Left colon (tissue), 2 donors: ENCODE results near the gene EML2. TPM values are rescaled to one million over a fixed set of nuclear protein-coding genes. Genes with fewer than 3 reads are reported as not detected.

Source experiments
- ATAC-seq: fragments of 200-7000 bp; cut with Tn5 transposase; one replicate; pipeline ENCODE4 v1.9.1; 2020; ENCODE audit warnings: mild to moderate bottlenecking, moderate library complexity
- DNase-seq, 2 donors: peaks; one replicate each; pipeline ENCODE4 v3.0.0-alpha.2; 2020
- intact Hi-C, 2 donors: fragments of 100-400 bp; cut with DNase I in 1 of 2; cut with micrococcal nuclease in 1 of 2; formaldehyde crosslinking; loops; one replicate each; pipeline versions ENCODE4 v1.11.2 to v1.14.0; 2022; cut with DNase I, micrococcal nuclease
- total RNA-seq, 2 donors: library from RNA; stranded (reverse); fragmentation: NEBNext Ultra II Directional; extraction: Animal tissue kit (Norgen Biotek cat#: 25700); gene quantifications; one replicate each; pipeline ENCODE4 v1.2.1, GENCODE V29; 2021
- donor health status: DM: no; HTN: no; CAD: no.
- donor health status: DM: yes; HTN: yes; CAD: no.

The EML2 gene
- total RNA-seq, 2 donors from 2014 or later, result 105 TPM

- DNase-seq (no peak), ATAC-seq (no peak)
- intact Hi-C loops, result no loop called here
Measured at GRCh38 chr19:45659096-45659729, 20.0 kb upstream of the EML2 start.

GRCh38 chr19:45657520-45658167 lies 18.4 kb upstream of the EML2 start:
- ATAC-seq, result no peak
- DNase-seq, result no peak
- intact Hi-C loops, result no loop called here

GRCh38 chr19:45655073-45655472 lies 15.9 kb upstream of the EML2 start:
- intact Hi-C loops, result no loop called here
- ATAC-seq, result no peak
- DNase-seq, result no peak

- intact Hi-C loops, result no loop called here
- no peak for ATAC-seq
- DNase-seq, result no peak
Measured at GRCh38 chr19:45653634-45654033, 14.4 kb upstream of the EML2 start.

GRCh38 chr19:45650722-45651121 lies 11.5 kb upstream of the EML2 start:
- intact Hi-C loops, result no loop called here
- ATAC-seq (no peak), DNase-seq (no peak)

- intact Hi-C loops, result loop anchor here in 1 of 2 donors (10.0 kb wide), 1 partner anchor 52 kb away; no protein-coding TSS in a partner anchor
- no peak for DNase-seq
- ATAC-seq, result no peak
Measured at GRCh38 chr19:45646345-45646698, 7.1 kb upstream of the EML2 start.

- DNase-seq, result peak; percentile 68 to 69
- intact Hi-C loops, result loop anchor here in 1 of 2 donors (10.0 kb wide), 1 partner anchor 51 kb away; no protein-coding TSS in a partner anchor
- no peak for ATAC-seq
Measured at GRCh38 chr19:45645631-45646344, 6.6 kb upstream of the EML2 start.

GRCh38 chr19:45645068-45645630 lies 6.0 kb upstream of the EML2 start:
- intact Hi-C loops, result loop anchor here in 1 of 2 donors (10.0 kb wide), 1 partner anchor 50 kb away; no protein-coding TSS in a partner anchor
- ATAC-seq (no peak), DNase-seq (no peak)

GRCh38 chr19:45643927-45644771 lies 5.0 kb upstream of the EML2 start:
- intact Hi-C loops, result loop anchor here (5.0 to 10.0 kb wide), 2 partner anchors 37 to 49 kb away; no protein-coding TSS in a partner anchor
- ATAC-seq (no peak), DNase-seq (no peak)

GRCh38 chr19:45643024-45643926 lies 4.1 kb upstream of the EML2 start:
- intact Hi-C loops, result loop anchor here (5.0 to 10.0 kb wide), 2 partner anchors 36 to 48 kb away; no protein-coding TSS in a partner anchor
- peak; percentile 75 to 92 for DNase-seq
- peak; percentile 39 for ATAC-seq

- ATAC-seq (peak; percentile 66), DNase-seq (peak; percentile 95)
- intact Hi-C loops, result loop anchor here (5.0 to 10.0 kb wide), 2 partner anchors 34 to 47 kb away; no protein-coding TSS in a partner anchor
Measured at GRCh38 chr19:45641274-45642105, 2.3 kb upstream of the EML2 start.

- intact Hi-C loops, result loop anchor here (5.0 to 10.0 kb wide), 2 partner anchors 34 to 46 kb away; no protein-coding TSS in a partner anchor
- no peak for ATAC-seq
Measured at GRCh38 chr19:45640849-45641273, 1.7 kb upstream of the EML2 start.

GRCh38 chr19:45637890-45638667 lies 1.1 kb downstream of the EML2 start:
- DNase-seq (peak; percentile 70 to 83), ATAC-seq (peak; percentile 62)
- intact Hi-C loops, result loop anchor here in 1 of 2 donors (5.0 kb wide), 1 partner anchor 126 kb away; no protein-coding TSS in a partner anchor

More at GRCh38 chr19:45640849-45641273, 1.7 kb upstream of the EML2 start:
- peak; percentile 45 to 56 for DNase-seq

- no peak for DNase-seq
- intact Hi-C loops, result loop anchor here in 1 of 2 donors (5.0 kb wide), 1 partner anchor 125 kb away; no protein-coding TSS in a partner anchor
- ATAC-seq, result no peak
Measured at GRCh38 chr19:45636902-45637301, 2.3 kb downstream of the EML2 start.

- ATAC-seq (no peak), DNase-seq (no peak)
- intact Hi-C loops, result loop anchor here in 1 of 2 donors (5.0 kb wide), 1 partner anchor 124 kb away; no protein-coding TSS in a partner anchor
Measured at GRCh38 chr19:45636275-45636674, 2.9 kb downstream of the EML2 start.
